ENCODE results near the gene CRACR2A.

CRACR2A gene

GRCh38 chr12:3761116-3761735, 8.3 kb upstream of the CRACR2A start:
- no peak for ATAC-seq
- H3K27ac Mint-ChIP-seq = peak overlapping the region in 1 of 2 donors; percentile 44

GRCh38 chr12:3759878-3760277, 7.0 kb upstream of the CRACR2A start:
- no peak for ATAC-seq
- no peaks in the 10 kb centered on the region for H3K4me1 Mint-ChIP-seq
- DNase-seq = no peak
- no peak overlapping the region for H3K4me3 Mint-ChIP-seq
- no peaks in the 10 kb centered on the region for H3K27me3 Mint-ChIP-seq
- H3K27ac Mint-ChIP-seq = no peak overlapping the region
- H3K9me3 Mint-ChIP-seq = peaks cover 0 to 8% of the 10 kb centered on the region in 2 donors

More at GRCh38 chr12:3761116-3761735, 8.3 kb upstream of the CRACR2A start:
- DNase-seq = no peak
- no peak overlapping the region for H3K4me3 Mint-ChIP-seq
- H3K9me3 Mint-ChIP-seq = peaks cover 0 to 8% of the 10 kb centered on the region in 2 donors
- H3K4me1 Mint-ChIP-seq = no peaks in the 10 kb centered on the region
- H3K27me3 Mint-ChIP-seq = no peaks in the 10 kb centered on the region

GRCh38 chr12:3757261-3757660, 4.4 kb upstream of the CRACR2A start:
- ATAC-seq = no peak
- no peak overlapping the region for H3K27ac Mint-ChIP-seq
- H3K9me3 Mint-ChIP-seq = peaks cover 0 to 8% of the 10 kb centered on the region in 2 donors
- peaks cover 12% of the 10 kb centered on the region for H3K4me1 Mint-ChIP-seq
- no peak overlapping the region for H3K4me3 Mint-ChIP-seq
- no peaks in the 10 kb centered on the region for H3K27me3 Mint-ChIP-seq
- no peak for DNase-seq

GRCh38 chr12:3755898-3756297, 3.0 kb upstream of the CRACR2A start:
- H3K4me3 Mint-ChIP-seq = no peak overlapping the region
- no peak for ATAC-seq
- peaks cover 26% of the 10 kb centered on the region for H3K4me1 Mint-ChIP-seq
- peaks cover 0 to 8% of the 10 kb centered on the region in 2 donors for H3K9me3 Mint-ChIP-seq
- no peak for DNase-seq
- H3K27me3 Mint-ChIP-seq = no peaks in the 10 kb centered on the region
- no peak overlapping the region for H3K27ac Mint-ChIP-seq

GRCh38 chr12:3753544-3754284, 805 bp upstream of the CRACR2A start:
- Mint-ChIP-seq H3K4me3 (peak overlapping the region; percentile 83 to 86), H3K27ac (peak overlapping the region; percentile 98 to 99), H3K4me1 (peaks cover 43% of the 10 kb centered on the region), H3K27me3 (no peaks in the 10 kb centered on the region), H3K9me3 (peaks cover 0 to 3% of the 10 kb centered on the region in 2 donors)
- DNase-seq (peak in 1 of 2 donors; percentile 25), ATAC-seq (no peak)

- peaks cover 53% of the 10 kb centered on the region for H3K4me1 Mint-ChIP-seq
- H3K9me3 Mint-ChIP-seq = no peaks in the 10 kb centered on the region
- ATAC-seq (peak; percentile 86), DNase-seq (peak; percentile 60 to 83)
- H3K27me3 Mint-ChIP-seq = no peaks in the 10 kb centered on the region
- peak overlapping the region; percentile 83 to 86 for H3K4me3 Mint-ChIP-seq
- peak overlapping the region; percentile 90 to 98 for H3K27ac Mint-ChIP-seq
These were observed 706 bp downstream of the CRACR2A start for GRCh38 chr12:3752096-3752709.

- H3K4me1 Mint-ChIP-seq = peaks cover 53% of the 10 kb centered on the region
- H3K27ac Mint-ChIP-seq = peak overlapping the region; percentile 90 to 98
- ATAC-seq (no peak), DNase-seq (no peak)
- H3K27me3 Mint-ChIP-seq = no peaks in the 10 kb centered on the region
- peak overlapping the region; percentile 83 to 86 for H3K4me3 Mint-ChIP-seq
- no peaks in the 10 kb centered on the region for H3K9me3 Mint-ChIP-seq
These were observed 1.5 kb downstream of the CRACR2A start for GRCh38 chr12:3751151-3752095.

GRCh38 chr12:3750616-3751015, 2.3 kb downstream of the CRACR2A start:
- H3K4me1 Mint-ChIP-seq = peaks cover 59% of the 10 kb centered on the region
- H3K27ac Mint-ChIP-seq = peak overlapping the region in 1 of 2 donors; percentile 42
- DNase-seq (no peak), ATAC-seq (no peak)
- no peaks in the 10 kb centered on the region for H3K27me3 Mint-ChIP-seq
- no peaks in the 10 kb centered on the region for H3K9me3 Mint-ChIP-seq
- H3K4me3 Mint-ChIP-seq = peak overlapping the region in 1 of 2 donors; percentile 86

GRCh38 chr12:3748620-3749019, 4.3 kb downstream of the CRACR2A start:
- Mint-ChIP-seq H3K4me1 (peaks cover 69% of the 10 kb centered on the region), H3K27ac (no peak overlapping the region), H3K27me3 (no peaks in the 10 kb centered on the region), H3K4me3 (no peak overlapping the region), H3K9me3 (no peaks in the 10 kb centered on the region)
- DNase-seq (no peak), ATAC-seq (no peak)

GRCh38 chr12:3747976-3748619, 4.8 kb downstream of the CRACR2A start:
- Mint-ChIP-seq H3K4me1 (peaks cover 71% of the 10 kb centered on the region), H3K27ac (peak overlapping the region in 1 of 2 donors; percentile 64), H3K27me3 (no peaks in the 10 kb centered on the region), H3K9me3 (no peaks in the 10 kb centered on the region), H3K4me3 (no peak overlapping the region)
- DNase-seq (no peak), ATAC-seq (no peak)

- no peak overlapping the region for H3K27ac Mint-ChIP-seq
- ATAC-seq = no peak
- H3K27me3 Mint-ChIP-seq = no peaks in the 10 kb centered on the region
- peaks cover 75% of the 10 kb centered on the region for H3K4me1 Mint-ChIP-seq
- no peak overlapping the region for H3K4me3 Mint-ChIP-seq
- H3K9me3 Mint-ChIP-seq = no peaks in the 10 kb centered on the region
- DNase-seq = no peak
These were observed 5.4 kb downstream of the CRACR2A start for GRCh38 chr12:3747543-3747942.

- no peak overlapping the region for H3K27ac Mint-ChIP-seq
- H3K4me3 Mint-ChIP-seq = no peak overlapping the region
- DNase-seq (no peak), ATAC-seq (no peak)
- no peaks in the 10 kb centered on the region for H3K9me3 Mint-ChIP-seq
- H3K4me1 Mint-ChIP-seq = peaks cover 68% of the 10 kb centered on the region
- H3K27me3 Mint-ChIP-seq = no peaks in the 10 kb centered on the region
These were observed 6.2 kb downstream of the CRACR2A start for GRCh38 chr12:3746758-3747157.

- peak overlapping the region in 1 of 2 donors; percentile 30 for H3K4me3 Mint-ChIP-seq
- no peaks in the 10 kb centered on the region for H3K9me3 Mint-ChIP-seq
- DNase-seq = no peak
- H3K27ac Mint-ChIP-seq = no peak overlapping the region
- H3K4me1 Mint-ChIP-seq = peaks cover 58% of the 10 kb centered on the region
- no peaks in the 10 kb centered on the region for H3K27me3 Mint-ChIP-seq
- no peak for ATAC-seq
These were observed 7.8 kb downstream of the CRACR2A start for GRCh38 chr12:3745152-3745551.

GRCh38 chr12:3744229-3744901, 8.5 kb downstream of the CRACR2A start:
- Mint-ChIP-seq H3K4me1 (peaks cover 54% of the 10 kb centered on the region), H3K27me3 (no peaks in the 10 kb centered on the region), H3K4me3 (peak overlapping the region in 1 of 2 donors; percentile 51), H3K9me3 (no peaks in the 10 kb centered on the region), H3K27ac (peak overlapping the region; percentile 49 to 54)
- DNase-seq (no peak), ATAC-seq (peak; percentile 19)

All from stimulated activated naive CD8-positive, alpha-beta T cell treated with anti-CD3 and anti-CD28 coated beads, Interleukin-15, amount 100 ng/mL, for 72 hours (primary cell).